DMS 273 treated with DMSO at 0.1 percent for 48 hours (cell line): Measurements from ENCODE around the gene NEK9.

Experiments used
- DNase-seq: peaks from one replicate; lab custom pipeline; 2025; lab: John Stamatoyannopoulos, UW

NEK9 gene

GRCh38 chr14:75067212-75067611 is 59.6 kb downstream of the NEK9 start:
- no peak for DNase-seq

GRCh38 chr14:75066691-75067090 is 60.2 kb downstream of the NEK9 start:
- DNase-seq, result no peak

GRCh38 chr14:75064205-75064567 is 62.7 kb downstream of the NEK9 start:
- no peak for DNase-seq

GRCh38 chr14:75063491-75064204 is 63.2 kb downstream of the NEK9 start, which contains the start of gene ACYP1:
ACYP1 (minus strand) TSS chr14:75064024; CDS start chr14:75063553, 471 bp downstream.
- DNase-seq, result peak; percentile 77

GRCh38 chr14:75063013-75063412 is 63.8 kb downstream of the NEK9 start:
- no peak for DNase-seq

- no peak for DNase-seq
Measured at GRCh38 chr14:75060420-75060819, 66.4 kb downstream of the NEK9 start.

GRCh38 chr14:75059642-75060041 is 67.2 kb downstream of the NEK9 start:
- no peak for DNase-seq

GRCh38 chr14:75054421-75054820 is 72.4 kb downstream of the NEK9 start:
- DNase-seq, result no peak

- DNase-seq, result no peak
Measured at GRCh38 chr14:75053396-75054291, 73.2 kb downstream of the NEK9 start.

- no peak for DNase-seq
Measured at GRCh38 chr14:75051556-75051899, 75.3 kb downstream of the NEK9 start.

- peak; percentile 62 for DNase-seq
Measured at GRCh38 chr14:75050852-75051555, 75.8 kb downstream of the NEK9 start, which contains the start of gene MLH3. MLH3 (minus strand) TSS chr14:75051467; CDS start chr14:75049655, 1,812 bp downstream.

GRCh38 chr14:75049731-75050201 is 77.1 kb downstream of the NEK9 start:
- DNase-seq, result no peak

- DNase-seq, result no peak
Measured at GRCh38 chr14:75049136-75049535, 77.7 kb downstream of the NEK9 start.

- no peak for DNase-seq
Measured at GRCh38 chr14:75048101-75048500, 78.7 kb downstream of the NEK9 start.

GRCh38 chr14:75047506-75047905 is 79.3 kb downstream of the NEK9 start:
- no peak for DNase-seq

- DNase-seq, result no peak
Measured at GRCh38 chr14:75046899-75047298, 79.9 kb downstream of the NEK9 start.

- DNase-seq, result no peak
Measured at GRCh38 chr14:75046275-75046674, 80.6 kb downstream of the NEK9 start.

GRCh38 chr14:75044752-75045151 is 82.1 kb downstream of the NEK9 start:
- DNase-seq, result peak; percentile 84

GRCh38 chr14:75044322-75044721 is 82.5 kb downstream of the NEK9 start:
- peak; percentile 77 for DNase-seq

- DNase-seq, result peak; percentile 55
Measured at GRCh38 chr14:75042035-75042434, 84.8 kb downstream of the NEK9 start.

GRCh38 chr14:75041613-75042012 is 85.2 kb downstream of the NEK9 start:
- DNase-seq, result no peak

GRCh38 chr14:75040959-75041358 is 85.9 kb downstream of the NEK9 start:
- DNase-seq, result no peak
